MM.1S (cell line): ENCODE measurements around the gene DIP2C.

Experiments
- CTCF ChIP-seq: fragments of 300-600 bp; sonication (generic); IDR thresholded peaks from 2 replicates; pipeline ENCODE4 v1.5.1; 2016; ENCODE audit warnings: antibody characterized with exemption, low read length, mixed read lengths
- EZH2phosphoT487 ChIP-seq: fragments of 300-600 bp; sonication (generic); IDR thresholded peaks from 2 replicates; pipeline ENCODE4 v1.6.1; 2018; ENCODE audit warnings: antibody characterized with exemption, low read length

- TF ChIP-seq CTCF (no peak), EZH2phosphoT487 (no peak)
Measured at GRCh38 chr10:725302-725701, 35.8 kb upstream of the DIP2C start.
